OCI-LY7 (cell line): ENCODE measurements around the gene MGAT2. TPM values are rescaled to one million over a fixed set of nuclear protein-coding genes. Genes with fewer than 3 reads are reported as not detected.

Experiments
- BruUV-seq: library from RNA; stranded (reverse); fragments of 400-500 nt; replicated peaks from 2 replicates; lab custom pipeline; 2021; lab: Mats Ljungman, UMichigan
- CTCF ChIA-PET: fragments of 300-600 bp; sonication (Branson Sonifier 250); formaldehyde crosslinking; loops from one replicate; lab custom pipeline; 2022; ENCODE audit warnings: antibody characterized with exemption; ENCODE audit not compliant: unreplicated experiment; lab: Charles Lee
- POLR2A ChIA-PET: fragments of 300-600 bp; sonication (Branson Sonifier 250); formaldehyde crosslinking; loops from one replicate; lab custom pipeline; 2022; ENCODE audit warnings: antibody characterized with exemption; lab: Charles Lee
- DNase-seq: peaks from one replicate; pipeline ENCODE4 v3.0.0-alpha.2; 2015; ENCODE audit warnings: low spot score
- H2AFZ ChIP-seq: fragments of 200-600 bp; sonication (generic), shearing (Covaris generic); 2 replicates; pipeline ENCODE4 v1.6.1; 2014; ENCODE audit warnings: mild to moderate bottlenecking, antibody characterized with exemption, low read length, moderate library complexity
- H3K27ac ChIP-seq: fragments of 200-600 bp; sonication (generic); 2 replicates; pipeline ENCODE4 v1.5.1; 2014; ENCODE audit warnings: mixed run types, low read depth, mild to moderate bottlenecking, moderate library complexity, low read length, inconsistent platforms; ENCODE audit not compliant: poor library complexity, severe bottlenecking
- H3K36me3 ChIP-seq: fragments of 200-600 bp; sonication (generic); 2 replicates; pipeline ENCODE4 v1.6.1; 2014; ENCODE audit warnings: mild to moderate bottlenecking, antibody characterized with exemption, low read length, moderate library complexity, mixed read lengths; ENCODE audit not compliant: insufficient read depth
- H3K4me1 ChIP-seq: fragments of 200-600 bp; sonication (generic); 2 replicates; pipeline ENCODE4 v1.5.1; 2014; ENCODE audit warnings: mild to moderate bottlenecking, low read length; ENCODE audit not compliant: insufficient read depth, poor library complexity, severe bottlenecking
- H3K4me2 ChIP-seq: fragments of 200-600 bp; sonication (generic); 2 replicates; pipeline ENCODE4 v1.6.1; 2014; ENCODE audit warnings: mild to moderate bottlenecking, low read length
- H3K4me3 ChIP-seq: fragments of 200-600 bp; sonication (generic); 2 replicates; pipeline ENCODE4 v1.5.1; 2014; ENCODE audit warnings: mild to moderate bottlenecking, low read depth, low read length; ENCODE audit not compliant: poor library complexity, severe bottlenecking
- H3K79me2 ChIP-seq: fragments of 200-600 bp; sonication (generic); 2 replicates; pipeline ENCODE4 v1.6.1; 2016; ENCODE audit warnings: low read depth, mild to moderate bottlenecking, low read length, moderate library complexity, mixed read lengths; ENCODE audit not compliant: insufficient read depth
- H3K9me2 ChIP-seq: fragments of 200-600 bp; sonication (generic); 2 replicates; pipeline ENCODE4 v1.6.1; 2016; ENCODE audit warnings: mild to moderate bottlenecking, low read length, mixed read lengths; ENCODE audit not compliant: insufficient read depth
- H3K9me3 ChIP-seq: fragments of 200-600 bp; sonication (generic); 2 replicates; pipeline ENCODE4 v1.6.1; 2014; ENCODE audit warnings: mild to moderate bottlenecking, mixed run types, low read length, mixed read lengths
- H4K20me1 ChIP-seq: fragments of 200-600 bp; sonication (generic); 2 replicates; pipeline ENCODE4 v1.6.1; 2014; ENCODE audit warnings: mild to moderate bottlenecking, antibody characterized with exemption, low read length, moderate library complexity, mixed read lengths; ENCODE audit not compliant: insufficient read depth
- EZH2phosphoT487 ChIP-seq: fragments of 200-600 bp; sonication (generic); IDR thresholded peaks from 2 replicates; pipeline ENCODE4 v1.6.1; 2018; ENCODE audit warnings: low read depth, borderline replicate concordance, mild to moderate bottlenecking, mixed run types, antibody characterized with exemption, low read length, moderate library complexity, mixed read lengths
- intact Hi-C: fragments of 100-400 bp; cut with micrococcal nuclease; formaldehyde crosslinking; loops from one replicate; pipeline ENCODE4 v1.10.0; 2022; ENCODE audit not compliant: unreplicated experiment
- total RNA-seq, 2 experiments: library from RNA; depleted of rRNA in 1 of 2; stranded (reverse); fragments of >200 nt in 1 of 2; shearing (Covaris generic) in 1 of 2; gene quantifications; 2 replicates each; pipeline ENCODE4 v1.2.3, GENCODE V29; 2014 to 2022
- TF ChIP-seq, protein P1 (sequence below): fragments of 200-600 bp; sonication (generic); conservative IDR thresholded peaks from 2 replicates; pipeline ENCODE4 v1.5.1; 2014; ENCODE audit warnings: mild to moderate bottlenecking, antibody characterized with exemption, low read length, moderate library complexity, mixed read lengths

The MGAT2 gene
- total RNA-seq, 2 experiments from 2014 or later, result 71.7 to 83.5 TPM

DNA sequence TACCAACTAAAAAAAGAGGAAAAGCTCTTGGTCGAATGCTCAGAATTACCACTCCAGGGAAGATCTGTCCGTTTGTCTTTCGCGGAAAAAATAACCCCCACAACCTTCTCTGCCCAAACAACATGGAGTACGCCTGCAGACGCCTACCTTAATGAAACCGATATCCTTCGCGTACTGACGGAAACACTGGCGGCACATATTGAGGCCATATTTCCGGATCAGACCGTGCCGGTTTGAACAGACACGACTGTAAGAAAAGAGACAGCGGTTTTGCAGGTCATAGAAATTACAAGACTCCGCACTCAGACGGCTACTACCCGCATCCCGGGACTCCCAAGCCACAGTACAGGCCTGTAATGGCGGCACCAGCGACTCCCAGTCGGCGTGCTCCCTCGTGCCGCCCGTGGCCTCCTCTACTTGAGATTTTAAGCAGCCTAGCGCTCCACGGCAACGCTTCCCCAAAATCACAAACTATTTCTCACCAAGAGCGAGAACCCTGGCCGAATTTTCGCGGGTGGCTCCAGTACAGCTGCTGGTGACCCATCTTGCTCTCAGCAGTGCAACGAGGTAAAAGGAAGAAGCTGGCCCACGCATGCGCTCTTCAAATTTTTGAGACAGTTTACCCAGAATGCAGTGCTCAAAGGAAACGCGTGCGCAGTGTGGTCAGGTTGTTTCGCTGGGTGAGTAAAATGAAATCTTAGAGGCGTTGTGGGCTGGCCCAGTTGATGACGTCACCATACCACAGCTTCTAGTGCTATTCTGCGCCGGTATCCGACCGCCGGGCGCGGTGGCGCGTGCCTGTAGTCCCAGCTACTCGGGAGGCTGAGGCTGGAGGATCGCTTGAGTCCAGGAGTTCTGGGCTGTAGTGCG, 34.6 kb upstream of the MGAT2 start, which contains the start of gene RPS29:
Gene RPS29 (minus strand): TSS at position 578 of the 870 bp plus-strand sequence. CDS start 34 bp downstream, at position 544.
- intact Hi-C loops, result loop anchor here (1.0 kb wide), 2 partner anchors 10 to 34 kb away; partner anchors contain the start of genes MGAT2 and RPL36AL
- peak within 1 kb of the TSS; percentile 76 for H3K4me2 ChIP-seq
- POLR2A ChIA-PET, result interaction anchor here (0.6 to 4.6 kb wide), 13 partner anchors 8 to 282 kb away, joined by 3 to 32 read pairs (median 5); partner anchors contain the start of genes LRR1, MGAT2, NEMF and RPL36AL

DNA sequence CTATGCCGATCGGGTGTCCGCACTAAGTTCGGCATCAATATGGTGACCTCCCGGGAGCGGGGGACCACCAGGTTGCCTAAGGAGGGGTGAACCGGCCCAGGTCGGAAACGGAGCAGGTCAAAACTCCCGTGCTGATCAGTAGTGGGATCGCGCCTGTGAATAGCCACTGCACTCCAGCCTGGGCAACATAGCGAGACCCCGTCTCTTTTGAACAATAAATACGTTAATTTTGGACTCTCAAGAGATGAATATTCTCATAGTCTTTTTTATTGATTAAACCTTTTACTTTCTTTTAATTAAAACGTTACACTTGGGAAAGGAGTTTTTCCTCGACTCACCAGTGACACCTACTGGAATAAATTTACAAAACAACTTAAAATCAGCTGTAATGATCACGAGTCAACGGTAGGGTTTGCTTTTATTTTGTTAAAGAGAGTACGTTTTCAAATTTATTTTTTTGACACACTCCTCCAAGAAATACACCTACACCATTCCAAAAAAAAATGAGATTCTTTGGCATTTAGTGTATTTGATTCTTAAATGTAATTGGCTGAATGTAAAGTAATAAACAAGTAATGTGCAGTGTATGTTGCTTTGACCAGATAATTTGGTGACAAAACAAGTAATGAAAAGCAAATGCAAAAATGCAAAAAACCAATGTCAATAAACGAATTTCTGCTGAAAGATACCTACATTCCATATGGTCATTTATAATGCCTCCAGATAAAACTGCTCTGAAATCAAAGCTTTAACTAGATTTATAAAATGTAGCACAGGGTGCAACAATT, 33.7 kb upstream of the MGAT2 start:
- Histone ChIP-seq H3K27ac (peak overlapping the region; percentile 74), H2AFZ (peak overlapping the region; percentile 33), H3K4me2 (peak overlapping the region; percentile 27), H3K4me1 (peaks cover 38% of the 10 kb centered on the region), H3K9me2 (no peaks in the 10 kb centered on the region), H3K36me3 (peaks cover 43% of the 10 kb centered on the region), H3K79me2 (peaks cover 44% of the 10 kb centered on the region), H3K9me3 (no peaks in the 10 kb centered on the region), H3K4me3 (peak overlapping the region; percentile 96), H4K20me1 (peaks cover 33% of the 10 kb centered on the region)
- ChIA-PET POLR2A (interaction anchor here (0.6 to 4.6 kb wide), 9 partner anchors 8 to 500 kb away, joined by 3 to 32 read pairs (median 3); partner anchors contain the start of genes LRR1, MGAT2 and RPL36AL), CTCF (interaction anchor here (0.9 to 1.2 kb wide), 2 partner anchors 8 to 33 kb away, joined by 3 to 5 read pairs; partner anchors contain the start of genes MGAT2 and RPL36AL)
- BruUV-seq, result no TSS peak
- intact Hi-C loops, result loop anchor here (1.0 kb wide), 2 partner anchors 9 to 33 kb away; partner anchors contain the start of genes MGAT2 and RPL36AL
- TF ChIP-seq EZH2phosphoT487, result no peak
- TF ChIP-seq, protein P1, sequence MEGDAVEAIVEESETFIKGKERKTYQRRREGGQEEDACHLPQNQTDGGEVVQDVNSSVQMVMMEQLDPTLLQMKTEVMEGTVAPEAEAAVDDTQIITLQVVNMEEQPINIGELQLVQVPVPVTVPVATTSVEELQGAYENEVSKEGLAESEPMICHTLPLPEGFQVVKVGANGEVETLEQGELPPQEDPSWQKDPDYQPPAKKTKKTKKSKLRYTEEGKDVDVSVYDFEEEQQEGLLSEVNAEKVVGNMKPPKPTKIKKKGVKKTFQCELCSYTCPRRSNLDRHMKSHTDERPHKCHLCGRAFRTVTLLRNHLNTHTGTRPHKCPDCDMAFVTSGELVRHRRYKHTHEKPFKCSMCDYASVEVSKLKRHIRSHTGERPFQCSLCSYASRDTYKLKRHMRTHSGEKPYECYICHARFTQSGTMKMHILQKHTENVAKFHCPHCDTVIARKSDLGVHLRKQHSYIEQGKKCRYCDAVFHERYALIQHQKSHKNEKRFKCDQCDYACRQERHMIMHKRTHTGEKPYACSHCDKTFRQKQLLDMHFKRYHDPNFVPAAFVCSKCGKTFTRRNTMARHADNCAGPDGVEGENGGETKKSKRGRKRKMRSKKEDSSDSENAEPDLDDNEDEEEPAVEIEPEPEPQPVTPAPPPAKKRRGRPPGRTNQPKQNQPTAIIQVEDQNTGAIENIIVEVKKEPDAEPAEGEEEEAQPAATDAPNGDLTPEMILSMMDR, result peak; percentile 99
- DNase-seq, result peak; percentile 78

More for the DNA sequence above, 34.6 kb upstream of the MGAT2 start, which contains the start of gene RPS29:
- BruUV-seq, result no TSS peak
- Histone ChIP-seq H3K9me2 (no peaks in the 10 kb centered on the region), H3K9me3 (no peaks in the 10 kb centered on the region), H3K4me1 (peaks cover 45% of the 10 kb centered on the region), H2AFZ (peak within 1 kb of the TSS; percentile 33), H3K79me2 (peaks cover 52% of the 10 kb centered on the region), H3K27ac (peak within 1 kb of the TSS; percentile 74), H4K20me1 (peaks cover 36% of the 10 kb centered on the region), H3K36me3 (peaks cover 51% of the 10 kb centered on the region), H3K4me3 (peak within 1 kb of the TSS; percentile 96)
- DNase-seq, result peak; percentile 100
- CTCF ChIA-PET, result interaction anchor here (0.9 kb wide), 1 partner anchor 9 kb away, joined by 5 read pairs; no protein-coding TSS in a partner anchor
- TF ChIP-seq EZH2phosphoT487, result no peak
- TF ChIP-seq, protein P1, result no peak
